SU-DHL-6 (cell line): Measurements from ENCODE around the gene MYOM3.

Source experiments
- EZH2phosphoT487 ChIP-seq: fragments of 200-600 bp; sonication (generic), shearing (Covaris generic); conservative IDR thresholded peaks from 2 replicates; pipeline ENCODE4 v1.6.1; 2018; ENCODE audit warnings: mild to moderate bottlenecking, antibody characterized with exemption, low read length, moderate library complexity, mixed read lengths
- TF ChIP-seq, protein P1 (sequence below): fragments of 200-600 bp; sonication (generic); IDR thresholded peaks from one replicate; pipeline ENCODE4 v1.5.1; 2017; ENCODE audit warnings: antibody characterized with exemption, mild to moderate bottlenecking, low read length, moderate library complexity; ENCODE audit not compliant: insufficient read depth, poor library complexity, severe bottlenecking

DNA sequence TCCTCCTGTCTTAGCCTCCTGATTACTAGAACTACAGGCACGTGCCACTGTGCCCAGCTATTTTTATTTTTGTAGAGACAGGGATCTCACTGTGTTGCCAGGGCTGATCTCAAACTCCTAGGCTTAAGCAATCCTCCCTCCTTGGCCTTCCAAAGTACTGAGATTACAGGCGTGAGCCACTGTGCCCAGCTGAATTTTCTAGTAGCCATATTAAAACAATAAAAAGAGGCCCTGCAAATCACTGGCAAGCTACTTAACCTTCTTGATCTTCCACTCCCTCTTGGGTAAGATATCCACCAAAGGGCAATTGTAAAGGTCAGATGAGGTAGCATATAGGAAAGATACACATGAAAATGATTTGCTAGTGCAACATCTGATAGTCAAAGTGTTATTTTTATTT lies 66.2 kb downstream of the MYOM3 start:
- TF ChIP-seq, protein P1, sequence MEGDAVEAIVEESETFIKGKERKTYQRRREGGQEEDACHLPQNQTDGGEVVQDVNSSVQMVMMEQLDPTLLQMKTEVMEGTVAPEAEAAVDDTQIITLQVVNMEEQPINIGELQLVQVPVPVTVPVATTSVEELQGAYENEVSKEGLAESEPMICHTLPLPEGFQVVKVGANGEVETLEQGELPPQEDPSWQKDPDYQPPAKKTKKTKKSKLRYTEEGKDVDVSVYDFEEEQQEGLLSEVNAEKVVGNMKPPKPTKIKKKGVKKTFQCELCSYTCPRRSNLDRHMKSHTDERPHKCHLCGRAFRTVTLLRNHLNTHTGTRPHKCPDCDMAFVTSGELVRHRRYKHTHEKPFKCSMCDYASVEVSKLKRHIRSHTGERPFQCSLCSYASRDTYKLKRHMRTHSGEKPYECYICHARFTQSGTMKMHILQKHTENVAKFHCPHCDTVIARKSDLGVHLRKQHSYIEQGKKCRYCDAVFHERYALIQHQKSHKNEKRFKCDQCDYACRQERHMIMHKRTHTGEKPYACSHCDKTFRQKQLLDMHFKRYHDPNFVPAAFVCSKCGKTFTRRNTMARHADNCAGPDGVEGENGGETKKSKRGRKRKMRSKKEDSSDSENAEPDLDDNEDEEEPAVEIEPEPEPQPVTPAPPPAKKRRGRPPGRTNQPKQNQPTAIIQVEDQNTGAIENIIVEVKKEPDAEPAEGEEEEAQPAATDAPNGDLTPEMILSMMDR, result no peak
- no peak for TF ChIP-seq EZH2phosphoT487
